Colonic mucosa (tissue), 4 donors: ENCODE data around the gene DLG2. TPM values are rescaled to one million over a fixed set of nuclear protein-coding genes. Genes with fewer than 3 reads are reported as not detected.

ENCODE experiments used
- DNase-seq: peaks from one replicate; pipeline ENCODE4 v3.0.0-alpha.2; 2020
- H3K27ac ChIP-seq: fragments of 200-600 bp; one replicate; pipeline ENCODE4 v1.8.0; 2021
- H3K27me3 ChIP-seq: fragments of 200-600 bp; one replicate; pipeline ENCODE4 v1.8.0; 2021
- H3K36me3 ChIP-seq: fragments of 200-600 bp; one replicate; pipeline ENCODE4 v1.8.0; 2021
- H3K4me1 ChIP-seq: fragments of 200-600 bp; one replicate; pipeline ENCODE4 v1.8.0; 2021; ENCODE audit warnings: mild to moderate bottlenecking
- H3K4me3 ChIP-seq: fragments of 200-600 bp; one replicate; pipeline ENCODE4 v1.8.0; 2021
- H3K9ac ChIP-seq, 2 donors: one replicate each; pipeline ENCODE4 v1.7.0; 2013; ENCODE audit warnings: control low read depth in 2 of 2, low read depth in 2 of 2, low read length in 2 of 2
- H3K9me3 ChIP-seq: fragments of 200-600 bp; one replicate; pipeline ENCODE4 v1.8.0; 2021
- CTCF ChIP-seq: fragments of 200-600 bp; IDR thresholded peaks from one replicate; pipeline ENCODE4 v1.8.0; 2022; ENCODE audit warnings: antibody characterized with exemption, mild to moderate bottlenecking
- intact Hi-C: fragments of 100-400 bp; cut with DNase I; formaldehyde crosslinking; loops from one replicate; pipeline ENCODE4 v1.14.1; 2022
- total RNA-seq, 2 donors: library from RNA; stranded (reverse); fragmentation: NEBNext Ultra II Directional in 1 of 2; extraction: Animal tissue kit (Norgen Biotek cat#: 25700) in 1 of 2; gene quantifications; one replicate each; pipeline ENCODE4 v1.2.1, GENCODE V29; 2021
- donor health status: healthy.
- donor health status: DM: no; HTN: no; CAD: no.
- donor health status: DM: no; HTN: no; CAD: no.

DLG2 gene
- total RNA-seq, 2 donors from 2014 or later, result 1.4 to 3.3 TPM

- TF ChIP-seq CTCF, result no peak
- no peaks in the 10 kb centered on the region for H3K36me3 ChIP-seq
- intact Hi-C loops, result no loop called here
- no peak for DNase-seq
- H3K27me3 ChIP-seq, result no peaks in the 10 kb centered on the region
- no peaks in the 10 kb centered on the region for H3K9me3 ChIP-seq
- no peak overlapping the region for H3K27ac ChIP-seq
- no peak overlapping the region for H3K9ac ChIP-seq
- no peaks in the 10 kb centered on the region for H3K4me1 ChIP-seq
- no peak overlapping the region for H3K4me3 ChIP-seq
Observed at GRCh38 chr11:84345597-84345996, 1281.5 kb downstream of the DLG2 start.

DNA sequence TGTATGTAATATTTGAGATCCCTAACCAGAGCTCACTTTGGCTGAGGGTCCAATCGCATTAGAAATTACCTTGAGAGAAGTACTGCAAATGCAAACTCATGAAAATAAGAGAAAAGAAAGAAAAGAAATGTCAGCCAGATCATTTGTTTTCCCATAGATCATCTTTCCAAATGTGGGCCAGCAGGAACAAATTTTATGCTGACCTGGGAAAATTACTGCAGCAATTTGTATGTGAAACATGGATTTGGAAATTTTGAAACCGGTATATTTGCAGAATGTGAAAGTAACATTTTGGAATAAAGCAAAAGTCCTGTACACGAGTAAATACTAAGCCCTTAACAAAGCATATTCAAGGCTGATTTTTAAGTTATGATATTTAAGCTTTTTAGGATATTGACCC is 1282.1 kb downstream of the DLG2 start:
- Histone ChIP-seq H3K4me3 (no peak overlapping the region), H3K27me3 (no peaks in the 10 kb centered on the region), H3K9ac (no peak overlapping the region), H3K27ac (no peak overlapping the region), H3K9me3 (no peaks in the 10 kb centered on the region), H3K36me3 (no peaks in the 10 kb centered on the region), H3K4me1 (no peaks in the 10 kb centered on the region)
- no peak for TF ChIP-seq CTCF
- DNase-seq, result no peak
- intact Hi-C loops, result no loop called here

DNA sequence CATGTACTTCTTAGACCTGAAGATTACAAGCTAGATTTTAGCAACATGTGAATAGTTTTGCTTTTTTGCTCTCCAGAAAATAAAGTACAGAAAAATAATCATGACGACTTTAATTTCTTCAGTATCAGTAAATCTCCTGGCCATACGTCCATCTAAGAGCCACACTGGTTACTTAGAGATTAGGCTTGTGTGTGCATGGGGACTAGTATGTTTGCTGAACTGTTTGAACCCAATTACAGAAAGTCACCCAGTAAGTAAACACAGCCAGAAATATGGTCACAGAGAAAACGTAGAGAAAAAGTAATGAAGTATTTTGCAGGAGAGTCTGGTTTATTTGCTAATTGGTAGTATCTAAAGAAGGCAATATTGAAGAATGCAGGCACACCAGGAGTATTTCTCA is 1287.3 kb downstream of the DLG2 start:
- Histone ChIP-seq H3K9me3 (no peaks in the 10 kb centered on the region), H3K36me3 (no peaks in the 10 kb centered on the region), H3K27me3 (no peaks in the 10 kb centered on the region), H3K27ac (no peak overlapping the region), H3K4me1 (no peaks in the 10 kb centered on the region), H3K4me3 (no peak overlapping the region), H3K9ac (no peak overlapping the region)
- intact Hi-C loops, result no loop called here
- no peak for DNase-seq
- no peak for TF ChIP-seq CTCF

DNA sequence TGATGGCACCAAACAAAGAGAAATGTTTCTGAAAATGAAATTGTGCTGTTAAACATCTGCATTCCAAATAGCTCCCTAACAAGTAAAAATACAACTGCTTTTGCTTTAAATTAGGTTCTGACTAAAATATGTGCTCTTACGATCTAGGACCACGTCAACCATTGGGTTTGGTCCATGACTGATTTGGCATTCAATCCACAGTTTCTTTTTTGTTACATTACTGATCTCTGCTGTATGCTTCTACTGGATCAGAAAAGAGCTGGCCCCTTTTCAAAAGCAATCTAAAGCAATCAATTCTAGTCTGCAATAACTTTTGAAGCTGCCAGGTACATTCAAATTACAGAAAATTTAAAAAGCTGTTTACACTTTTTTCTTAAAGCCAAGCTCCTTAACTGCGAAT is 1293.9 kb downstream of the DLG2 start:
- DNase-seq, result no peak
- no peaks in the 10 kb centered on the region for H3K36me3 ChIP-seq
- intact Hi-C loops, result no loop called here
- no peak overlapping the region for H3K4me3 ChIP-seq
- no peak overlapping the region for H3K9ac ChIP-seq
- H3K27ac ChIP-seq, result no peak overlapping the region
- TF ChIP-seq CTCF, result no peak
- H3K27me3 ChIP-seq, result no peaks in the 10 kb centered on the region
- H3K9me3 ChIP-seq, result no peaks in the 10 kb centered on the region
- H3K4me1 ChIP-seq, result no peaks in the 10 kb centered on the region

DNA sequence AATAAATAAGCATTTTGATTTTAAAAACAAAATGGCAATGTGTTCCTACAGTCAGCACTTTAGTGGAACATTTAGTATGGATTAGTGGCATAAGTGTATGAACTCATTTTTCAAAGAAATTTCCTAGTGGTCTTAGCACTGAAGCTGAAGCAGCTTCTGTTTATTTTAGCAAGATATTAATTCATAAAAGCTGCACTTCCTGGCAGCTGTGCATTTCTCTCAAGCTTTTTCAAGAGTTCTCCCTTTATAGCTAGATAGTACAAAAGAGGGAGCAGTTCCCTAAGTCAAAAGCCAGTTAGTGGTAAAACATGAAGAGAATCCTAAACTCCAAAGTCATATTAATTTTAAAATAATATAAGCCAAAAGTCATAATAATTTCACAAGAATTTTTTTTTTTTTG is 1304.9 kb downstream of the DLG2 start:
- Histone ChIP-seq H3K9ac (no peak overlapping the region), H3K9me3 (no peaks in the 10 kb centered on the region), H3K27ac (no peak overlapping the region), H3K4me3 (no peak overlapping the region), H3K4me1 (no peaks in the 10 kb centered on the region), H3K36me3 (no peaks in the 10 kb centered on the region), H3K27me3 (no peaks in the 10 kb centered on the region)
- intact Hi-C loops, result no loop called here
- TF ChIP-seq CTCF, result no peak
- DNase-seq, result no peak

- DNase-seq, result no peak
- Histone ChIP-seq H3K27me3 (no peaks in the 10 kb centered on the region), H3K36me3 (no peaks in the 10 kb centered on the region), H3K4me1 (no peaks in the 10 kb centered on the region), H3K9ac (no peak overlapping the region), H3K9me3 (no peaks in the 10 kb centered on the region), H3K4me3 (no peak overlapping the region), H3K27ac (no peak overlapping the region)
- intact Hi-C loops, result no loop called here
- TF ChIP-seq CTCF, result no peak
Observed at GRCh38 chr11:84319863-84320262, 1307.3 kb downstream of the DLG2 start.
